Activated CD8-positive, alpha-beta memory T cell treated with anti-CD3 and anti-CD28 coated beads for 36 hours (primary cell): ENCODE data around the gene RNASE12. TPM values are rescaled to one million over a fixed set of nuclear protein-coding genes. Genes with fewer than 3 reads are reported as not detected.

ENCODE experiments used
- CTCF ChIA-PET: fragments of 350-600 bp; sonication (Branson Sonifier 250); formaldehyde crosslinking; loops from one replicate; lab custom pipeline; 2021; ENCODE audit warnings: antibody characterized with exemption; lab: Charles Lee
- POLR2A ChIA-PET: fragments of 350-600 bp; sonication (Branson Sonifier 250); formaldehyde crosslinking; loops from one replicate; lab custom pipeline; 2021; ENCODE audit warnings: antibody characterized with exemption; lab: Charles Lee
- total RNA-seq, 2 experiments: library from RNA; stranded (reverse); gene quantifications; one replicate each; pipeline ENCODE4 v1.2.3, GENCODE V29; 2021

The RNASE12 gene
- total RNA-seq, 2 experiments from 2014 or later = not detected

DNA sequence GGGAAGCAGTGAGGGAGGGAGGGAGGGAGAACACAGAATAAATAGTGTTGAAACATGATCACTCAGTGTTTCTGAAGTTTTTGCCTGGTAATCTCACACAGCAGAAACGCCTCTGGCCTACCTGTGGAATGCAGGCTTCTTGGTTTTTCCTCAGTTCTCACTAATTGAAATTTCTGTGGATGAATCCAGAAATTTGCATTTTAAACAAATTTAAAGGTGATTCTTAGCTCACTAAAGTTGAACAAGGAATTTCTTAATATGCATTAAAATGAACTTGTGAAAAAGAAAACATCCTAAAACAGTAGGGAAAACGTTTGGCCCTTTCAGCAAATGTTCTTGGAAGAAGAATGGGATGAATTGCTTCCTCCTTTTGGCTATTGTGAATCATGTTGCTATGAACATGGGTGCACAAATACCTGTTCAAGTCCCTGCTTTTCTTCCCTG lies 31.7 kb downstream of the RNASE12 start:
- CTCF ChIA-PET = no interaction called here
- POLR2A ChIA-PET = no interaction called here

- CTCF ChIA-PET = no interaction called here
Measured at GRCh38 chr14:20557212-20557542, 34.0 kb downstream of the RNASE12 start.

GRCh38 chr14:20556500-20557211 lies 34.5 kb downstream of the RNASE12 start:
- ChIA-PET POLR2A (no interaction called here), CTCF (no interaction called here)

More at GRCh38 chr14:20557212-20557542, 34.0 kb downstream of the RNASE12 start:
- POLR2A ChIA-PET = no interaction called here

DNA sequence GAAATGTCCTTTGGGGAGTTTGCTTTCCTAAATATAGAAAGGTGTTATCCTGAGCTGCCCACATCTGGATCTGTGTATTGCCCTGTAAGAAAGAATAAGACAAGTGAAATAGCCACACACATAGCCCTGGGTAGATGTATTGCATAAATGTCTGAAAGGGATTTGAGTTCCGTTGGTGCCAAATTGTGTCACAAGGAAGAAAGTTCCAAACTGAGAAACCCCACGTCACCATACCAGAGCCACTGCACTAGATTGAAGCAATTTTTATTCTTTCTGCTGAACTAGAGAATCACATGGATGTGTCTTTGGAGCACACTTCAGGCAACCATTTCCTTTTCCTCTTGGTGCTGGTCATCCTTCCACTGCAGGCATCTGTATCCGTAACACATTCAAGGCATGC lies 35.3 kb downstream of the RNASE12 start:
- CTCF ChIA-PET = no interaction called here

DNA sequence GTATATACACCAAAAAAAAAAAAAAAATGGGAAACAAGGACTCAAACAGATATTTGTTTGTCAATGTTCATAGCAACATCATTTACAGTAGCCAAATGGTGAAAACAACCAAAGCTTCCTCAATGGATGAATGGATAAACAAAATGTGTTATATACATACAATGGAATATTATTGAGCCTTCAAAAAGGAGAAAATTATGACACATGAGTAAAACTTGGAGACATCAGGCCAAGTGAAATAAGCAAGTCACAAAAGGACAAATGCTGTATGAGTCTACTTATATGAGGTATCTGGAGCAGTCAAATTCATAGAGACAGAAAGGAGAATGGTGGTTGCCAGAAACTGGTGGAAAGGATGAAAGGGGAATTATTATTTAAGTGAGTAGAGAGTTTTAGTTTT lies 38.2 kb downstream of the RNASE12 start:
- POLR2A ChIA-PET = no interaction called here
- CTCF ChIA-PET = no interaction called here

More for the DNA sequence above, 35.3 kb downstream of the RNASE12 start:
- POLR2A ChIA-PET = no interaction called here

GRCh38 chr14:20551606-20552005 lies 39.6 kb downstream of the RNASE12 start:
- ChIA-PET CTCF (no interaction called here), POLR2A (no interaction called here)

DNA sequence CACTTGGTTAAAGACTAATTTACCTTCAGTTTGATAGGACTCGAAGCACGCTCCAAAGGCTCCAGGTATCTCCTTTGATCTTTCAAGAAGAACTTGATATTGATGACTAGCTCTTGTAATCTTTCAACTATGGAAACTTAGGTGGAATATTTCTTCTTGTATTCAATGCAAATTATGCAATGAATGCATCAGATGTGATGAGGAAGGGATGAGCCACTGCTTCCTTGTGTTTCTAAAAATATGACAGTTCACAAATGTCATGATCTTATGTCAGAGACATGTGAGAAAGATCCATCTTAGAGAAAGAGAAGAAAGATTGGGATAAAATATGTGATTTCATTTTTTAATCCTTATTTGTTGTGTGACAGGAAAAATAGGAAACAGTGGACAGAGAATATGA lies 40.2 kb downstream of the RNASE12 start:
- CTCF ChIA-PET = no interaction called here
- POLR2A ChIA-PET = no interaction called here

DNA sequence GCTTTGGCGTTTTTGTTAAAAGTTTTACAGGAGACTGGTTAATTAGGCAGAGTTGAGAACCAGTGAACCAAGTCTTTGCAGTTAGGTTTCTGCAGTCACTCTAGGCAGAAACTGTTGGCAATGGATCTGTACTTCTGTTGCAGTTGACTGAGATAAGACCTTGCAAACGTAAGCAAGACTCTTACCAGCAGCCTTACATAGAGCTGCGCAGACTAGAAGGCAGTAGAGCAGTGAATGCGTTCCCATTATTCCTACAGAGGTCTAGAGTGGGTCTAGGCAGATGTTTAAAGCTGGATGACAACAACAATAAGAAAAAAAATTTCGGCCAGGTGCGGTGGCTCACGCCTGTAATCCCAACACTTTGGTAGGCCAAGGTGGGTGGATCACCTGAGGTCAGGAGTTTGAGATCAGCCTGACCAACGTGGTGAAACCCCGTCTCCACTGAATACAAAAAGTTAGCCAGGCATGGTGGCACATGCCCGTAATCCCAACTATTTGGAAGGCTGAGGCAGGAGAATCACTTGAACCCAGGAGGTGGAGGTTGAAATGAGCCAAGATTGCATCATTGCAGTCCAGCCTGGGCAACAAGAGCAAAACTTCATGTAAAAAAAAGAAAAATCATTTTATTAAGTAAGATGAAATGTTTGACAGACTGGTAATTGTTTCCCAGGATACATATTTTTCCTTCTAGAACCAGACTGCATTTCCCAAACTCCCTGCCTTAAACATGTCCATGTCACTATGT lies 42.6 kb downstream of the RNASE12 start:
- POLR2A ChIA-PET = no interaction called here
- CTCF ChIA-PET = no interaction called here

DNA sequence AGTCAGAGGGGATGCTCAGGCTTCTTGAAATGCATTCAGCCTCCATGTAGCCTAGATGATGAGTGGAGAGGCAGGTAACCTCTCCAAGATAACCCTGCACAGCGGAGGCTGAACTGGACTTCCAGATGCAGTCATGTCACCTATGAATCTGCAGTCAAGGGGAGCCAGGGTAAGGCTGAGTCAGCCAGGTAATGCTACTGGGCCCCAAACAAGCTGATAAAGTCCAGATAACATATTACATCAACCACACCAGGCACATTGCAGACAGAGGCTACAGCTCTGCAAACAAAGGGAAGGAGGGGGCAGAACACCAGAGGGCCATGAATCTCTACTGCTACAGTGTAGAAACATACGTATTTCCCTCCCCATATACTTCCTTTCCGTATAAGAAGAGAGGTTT lies 44.3 kb downstream of the RNASE12 start:
- CTCF ChIA-PET = interaction anchor here (0.6 kb wide), 1 partner anchor 124 kb away, joined by 3 read pairs; no protein-coding TSS in a partner anchor
- POLR2A ChIA-PET = no interaction called here

Other genes starting within 250 kb of the RNASE12 start
- gene PARP2, start 247.7 kb downstream of the RNASE12 start, total RNA-seq = 10 to 100 TPM; 40.7 to 40.9 TPM
- 10 to 100 TPM; 29.9 to 31.6 TPM for gene TEP1, start 177.9 kb downstream of the RNASE12 start, total RNA-seq
- under 1 TPM; 0.06 to 0.11 TPM for gene KLHL33, start 155.2 kb downstream of the RNASE12 start, total RNA-seq
- gene OSGEP, start 136.6 kb downstream of the RNASE12 start, total RNA-seq = 10 to 100 TPM; 54.0 to 55.4 TPM
- 100 to 1,000 TPM; 243 to 246 TPM for gene APEX1, start 136.2 kb downstream of the RNASE12 start, total RNA-seq
- gene PIP4P1, start 129.9 kb downstream of the RNASE12 start, total RNA-seq = 10 to 100 TPM; 27.1 to 28.0 TPM
- gene PNP, start 122.0 kb downstream of the RNASE12 start, total RNA-seq = 100 to 1,000 TPM; 212 to 219 TPM
- under 1 TPM; 0.21 to 0.30 TPM for gene RNASE10, start 85.8 kb downstream of the RNASE12 start, total RNA-seq
- gene RNASE9, start 30.3 kb downstream of the RNASE12 start, total RNA-seq = not detected
- gene RNASE11, start 3.4 kb downstream of the RNASE12 start, total RNA-seq = not detected
- gene OR6S1, start 50.3 kb upstream of the RNASE12 start, total RNA-seq = not detected
- gene RNASE4, start 93.2 kb upstream of the RNASE12 start, total RNA-seq = under 1 TPM; 0.10 to 0.57 TPM
- under 1 TPM; 0.34 to 0.99 TPM for gene ANG, start 97.4 kb upstream of the RNASE12 start, total RNA-seq
- not detected for gene EDDM3A, start 154.5 kb upstream of the RNASE12 start, total RNA-seq
- not detected for gene EDDM3B, start 177.0 kb upstream of the RNASE12 start, total RNA-seq
- under 1 TPM; 0.34 to 0.40 TPM for gene RNASE6, start 189.9 kb upstream of the RNASE12 start, total RNA-seq
- gene RNASE1, start 211.5 kb upstream of the RNASE12 start, total RNA-seq = not detected